HCT116 (cell line): ENCODE results near the gene PHOSPHO1.

Source experiments
- CTCF ChIP-seq, 3 experiments: fragments of 200-600 bp in 1 of 3; sonication (generic) in 1 of 3; IDR thresholded peaks in 2 of 3; conservative IDR thresholded peaks in 1 of 3; 2 replicates each; pipeline ENCODE4 v1.5.1; 2012 to 2017; ENCODE audit warnings: low read depth in 2 of 3, low read length in 2 of 3, antibody characterized with exemption in 1 of 3, borderline replicate concordance in 1 of 3, control low read depth in 1 of 3, mild to moderate bottlenecking in 1 of 3, mixed read lengths in 1 of 3, mixed run types in 1 of 3, moderate library complexity in 1 of 3; ENCODE audit not compliant: insufficient read depth in 1 of 3
- POLR2A ChIP-seq: IDR thresholded peaks from 2 replicates; pipeline ENCODE4 v1.7.0; 2011; ENCODE audit warnings: borderline replicate concordance; ENCODE audit not compliant: insufficient read depth, insufficient read length; ENCODE audit errors: extremely low read depth
- SRF ChIP-seq: IDR thresholded peaks from 2 replicates; pipeline ENCODE4 v1.6.1; 2012; ENCODE audit warnings: low read depth
- TF ChIP-seq, protein P1 (sequence below): IDR thresholded peaks from 2 replicates; pipeline ENCODE4 v1.6.1; 2012

DNA sequence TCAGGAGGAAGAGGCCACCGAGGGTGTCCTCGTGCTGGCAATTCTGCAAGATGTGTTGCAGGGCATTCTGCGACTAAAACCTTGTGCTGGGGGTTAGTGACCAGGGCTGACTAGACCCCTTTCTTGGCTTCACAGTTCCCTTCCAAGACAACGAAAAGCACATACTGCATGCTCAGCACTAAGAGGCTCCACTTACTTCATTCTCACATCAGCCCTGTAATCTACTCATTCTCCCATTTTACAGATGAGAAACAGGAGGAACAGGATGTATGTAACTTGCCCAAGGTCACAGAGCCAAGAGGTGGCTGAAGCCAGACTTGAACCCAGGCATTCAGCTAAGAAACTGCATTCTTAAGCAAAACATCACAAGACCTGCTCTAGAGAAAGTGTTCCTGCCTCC is 5.3 kb upstream of the PHOSPHO1 start:
- no peak for TF ChIP-seq SRF
- TF ChIP-seq, protein P1, sequence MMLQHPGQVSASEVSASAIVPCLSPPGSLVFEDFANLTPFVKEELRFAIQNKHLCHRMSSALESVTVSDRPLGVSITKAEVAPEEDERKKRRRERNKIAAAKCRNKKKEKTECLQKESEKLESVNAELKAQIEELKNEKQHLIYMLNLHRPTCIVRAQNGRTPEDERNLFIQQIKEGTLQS = no peak
- TF ChIP-seq CTCF (IDR thresholded peaks at IDR 0.05 in 2 of 3, conservative IDR thresholded peaks at IDR 0.05 in 1 of 3; ENCODE audit: borderline replicate concordance in 1 of 3, insufficient read depth in 1 of 3, low read depth in 2 of 3, low read length in 2 of 3) = no peak
- TF ChIP-seq POLR2A = no peak
